ENCODE measurements around the gene TRANK1. TPM values are rescaled to one million over a fixed set of nuclear protein-coding genes. Genes with fewer than 3 reads are reported as not detected.

The TRANK1 gene
- total RNA-seq, 1 experiment from 2014 or later = 1.1 TPM

GRCh38 chr3:36826240-36826639 is 118.6 kb downstream of the TRANK1 start:
- CTCF ChIA-PET = no interaction called here
- DNase-seq (ENCODE audit: low read depth, low spot score) (no peak), ATAC-seq (no peak)
- H3K4me1 ChIP-seq (ENCODE audit: control insufficient read depth in 1 of 2, insufficient read depth in 2 of 2, low read length in 2 of 2) = no peaks in the 10 kb centered on the region
- TF ChIP-seq CEBPB (IDR thresholded peaks at IDR 0.05; ENCODE audit: low read depth) (no peak), ZBTB33 (IDR thresholded peaks at IDR 0.05; ENCODE audit: extremely low read depth, insufficient replicate concordance, low read length) (no peak), EZH2phosphoT487 (IDR thresholded peaks at IDR 0.05; ENCODE audit: borderline replicate concordance) (no peak), POLR2A (IDR thresholded peaks at IDR 0.05; ENCODE audit: borderline replicate concordance, extremely low read depth, insufficient read depth, insufficient read length) (no peak), CBX3 (IDR thresholded peaks at IDR 0.05; ENCODE audit: low read depth) (no peak), FOSL1 (IDR thresholded peaks at IDR 0.05; ENCODE audit: low read depth) (no peak), SRF (IDR thresholded peaks at IDR 0.05; ENCODE audit: low read depth) (no peak)
- no peak overlapping the region for H3K4me2 ChIP-seq (ENCODE audit: low read length)
- no peak overlapping the region for H3K9ac ChIP-seq (ENCODE audit: low read length)
- RAD21 ChIA-PET (ENCODE audit: low non-redundant PET in 1 of 2, low total read pairs in 2 of 2, uncharacterized antibody in 2 of 2, unreplicated experiment in 2 of 2) = no interaction called here
- H3K9me3 ChIP-seq (ENCODE audit: control insufficient read depth in 1 of 2, insufficient read depth in 1 of 2, low read depth in 1 of 2, low read length in 2 of 2) = no peaks in the 10 kb centered on the region
- no peak overlapping the region for H3K4me3 ChIP-seq (replicated peaks in 1 of 2; ENCODE audit: low read depth in 1 of 2, low read length in 2 of 2)
- H3K9me2 ChIP-seq (ENCODE audit: insufficient read depth) = no peaks in the 10 kb centered on the region
- no peaks in the 10 kb centered on the region for H4K20me1 ChIP-seq (ENCODE audit: insufficient read depth)
- POLR2A ChIA-PET = no interaction called here
- no peak overlapping the region for H2AFZ ChIP-seq (ENCODE audit: low read depth, low read length, poor library complexity, severe bottlenecking)
- H3K79me2 ChIP-seq (ENCODE audit: insufficient read depth, low read length) = no peaks in the 10 kb centered on the region
- no peak overlapping the region for H3K27ac ChIP-seq (ENCODE audit: low read depth, low read length)
- intact Hi-C loops (cut with micrococcal nuclease) = no loop called here
- no peaks in the 10 kb centered on the region for H3K36me3 ChIP-seq (ENCODE audit: control insufficient read depth in 1 of 2, insufficient read depth in 2 of 2, low read length in 2 of 2)
- peaks cover 10% of the 10 kb centered on the region; the same call in 1 of the 2 replicates for H3K27me3 ChIP-seq (ENCODE audit: insufficient read depth, low read length)
- BruUV-seq (replicated peaks) = no TSS peak

GRCh38 chr3:36824443-36824842 is 120.4 kb downstream of the TRANK1 start:
- Histone ChIP-seq H3K27me3 (ENCODE audit: insufficient read depth, low read length) (peaks cover 15% of the 10 kb centered on the region; the same call in 1 of the 2 replicates), H3K36me3 (ENCODE audit: control insufficient read depth in 1 of 2, insufficient read depth in 2 of 2, low read length in 2 of 2) (no peaks in the 10 kb centered on the region), H3K27ac (ENCODE audit: low read depth, low read length) (no peak overlapping the region), H3K9me2 (ENCODE audit: insufficient read depth) (no peaks in the 10 kb centered on the region), H4K20me1 (ENCODE audit: insufficient read depth) (no peaks in the 10 kb centered on the region), H3K4me3 (replicated peaks in 1 of 2; ENCODE audit: low read depth in 1 of 2, low read length in 2 of 2) (no peak overlapping the region), H3K9ac (ENCODE audit: low read length) (no peak overlapping the region), H3K9me3 (ENCODE audit: control insufficient read depth in 1 of 2, insufficient read depth in 1 of 2, low read depth in 1 of 2, low read length in 2 of 2) (no peaks in the 10 kb centered on the region), H3K4me2 (ENCODE audit: low read length) (no peak overlapping the region), H2AFZ (ENCODE audit: low read depth, low read length, poor library complexity, severe bottlenecking) (no peak overlapping the region), H3K79me2 (ENCODE audit: insufficient read depth, low read length) (no peaks in the 10 kb centered on the region), H3K4me1 (ENCODE audit: control insufficient read depth in 1 of 2, insufficient read depth in 2 of 2, low read length in 2 of 2) (no peaks in the 10 kb centered on the region)
- DNase-seq (ENCODE audit: low read depth, low spot score) (no peak), ATAC-seq (no peak)
- BruUV-seq (replicated peaks) = no TSS peak
- RAD21 ChIA-PET (ENCODE audit: low non-redundant PET in 1 of 2, low total read pairs in 2 of 2, uncharacterized antibody in 2 of 2, unreplicated experiment in 2 of 2) = no interaction called here
- POLR2A ChIA-PET = no interaction called here
- CTCF ChIA-PET = no interaction called here
- intact Hi-C loops (cut with micrococcal nuclease) = no loop called here
- TF ChIP-seq CEBPB (IDR thresholded peaks at IDR 0.05; ENCODE audit: low read depth) (no peak), EZH2phosphoT487 (IDR thresholded peaks at IDR 0.05; ENCODE audit: borderline replicate concordance) (no peak), FOSL1 (IDR thresholded peaks at IDR 0.05; ENCODE audit: low read depth) (no peak), SP1 (IDR thresholded peaks at IDR 0.05; ENCODE audit: low read depth) (no peak), YY1 (IDR thresholded peaks at IDR 0.05; ENCODE audit: extremely low read depth, insufficient replicate concordance, low read depth, low read length) (no peak), RAD21 (IDR thresholded peaks at IDR 0.05; ENCODE audit: low read depth) (no peak), SIN3A (IDR thresholded peaks at IDR 0.05; ENCODE audit: low read depth) (no peak), CBX3 (IDR thresholded peaks at IDR 0.05; ENCODE audit: low read depth) (no peak), EGR1 (IDR thresholded peaks at IDR 0.05; ENCODE audit: low read depth) (no peak), JUND (IDR thresholded peaks at IDR 0.05) (no peak), REST (IDR thresholded peaks at IDR 0.05; ENCODE audit: low read depth) (no peak), ZFX (IDR thresholded peaks at IDR 0.05) (no peak)
- TF ChIP-seq, protein P1, sequence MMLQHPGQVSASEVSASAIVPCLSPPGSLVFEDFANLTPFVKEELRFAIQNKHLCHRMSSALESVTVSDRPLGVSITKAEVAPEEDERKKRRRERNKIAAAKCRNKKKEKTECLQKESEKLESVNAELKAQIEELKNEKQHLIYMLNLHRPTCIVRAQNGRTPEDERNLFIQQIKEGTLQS (IDR thresholded peaks at IDR 0.05) = no peak
